Thyroid gland (tissue), 4 donors: ENCODE measurements around the gene GAL3ST1.

Experiments used
- POLR2A ChIP-seq, 2 donors: fragments of 450-650 bp; IDR thresholded peaks; one replicate each; pipeline ENCODE4 v1.6.1; 2017; ENCODE audit warnings: antibody characterized with exemption in 2 of 2, mild to moderate bottlenecking in 2 of 2, moderate library complexity in 1 of 2
- TF ChIP-seq, protein P1 (sequence below), 6 experiments: fragments of 200-600 bp in 3 of 6; fragments of 450-650 bp in 3 of 6; sonication (generic) in 3 of 6; IDR thresholded peaks; one replicate each; pipeline ENCODE4 v1.5.1; 2016 to 2019; ENCODE audit warnings: antibody characterized with exemption in 6 of 6, mild to moderate bottlenecking in 2 of 6, inconsistent platforms in 1 of 6, moderate library complexity in 1 of 6

DNA sequence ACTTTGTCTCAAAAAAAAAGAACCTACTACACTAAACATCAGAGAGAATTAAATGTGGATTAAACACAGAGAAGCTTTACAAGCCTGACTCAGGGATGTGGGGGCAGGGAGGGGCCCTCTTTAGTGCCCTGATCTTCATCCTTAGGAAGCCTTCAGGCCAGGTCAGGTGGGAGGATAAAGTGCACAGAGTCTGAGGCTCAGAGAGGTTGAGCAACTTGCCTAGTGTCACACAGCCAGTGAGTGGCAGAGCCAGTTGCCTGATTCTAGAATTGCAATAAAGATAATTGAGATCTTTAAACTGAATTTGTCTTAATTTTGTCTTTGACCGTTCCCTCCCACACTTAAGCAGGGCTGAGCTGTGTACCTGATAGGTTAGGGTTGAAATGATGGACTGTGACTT lies 35.1 kb downstream of the GAL3ST1 start:
- TF ChIP-seq, protein P1, sequence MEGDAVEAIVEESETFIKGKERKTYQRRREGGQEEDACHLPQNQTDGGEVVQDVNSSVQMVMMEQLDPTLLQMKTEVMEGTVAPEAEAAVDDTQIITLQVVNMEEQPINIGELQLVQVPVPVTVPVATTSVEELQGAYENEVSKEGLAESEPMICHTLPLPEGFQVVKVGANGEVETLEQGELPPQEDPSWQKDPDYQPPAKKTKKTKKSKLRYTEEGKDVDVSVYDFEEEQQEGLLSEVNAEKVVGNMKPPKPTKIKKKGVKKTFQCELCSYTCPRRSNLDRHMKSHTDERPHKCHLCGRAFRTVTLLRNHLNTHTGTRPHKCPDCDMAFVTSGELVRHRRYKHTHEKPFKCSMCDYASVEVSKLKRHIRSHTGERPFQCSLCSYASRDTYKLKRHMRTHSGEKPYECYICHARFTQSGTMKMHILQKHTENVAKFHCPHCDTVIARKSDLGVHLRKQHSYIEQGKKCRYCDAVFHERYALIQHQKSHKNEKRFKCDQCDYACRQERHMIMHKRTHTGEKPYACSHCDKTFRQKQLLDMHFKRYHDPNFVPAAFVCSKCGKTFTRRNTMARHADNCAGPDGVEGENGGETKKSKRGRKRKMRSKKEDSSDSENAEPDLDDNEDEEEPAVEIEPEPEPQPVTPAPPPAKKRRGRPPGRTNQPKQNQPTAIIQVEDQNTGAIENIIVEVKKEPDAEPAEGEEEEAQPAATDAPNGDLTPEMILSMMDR (IDR thresholded peaks at IDR 0.05): no peak
- no peak for TF ChIP-seq POLR2A (IDR thresholded peaks at IDR 0.05)
